Erythroblast (primary cell): ENCODE data around the gene PRKG1.
"Not testable (repeated sequence)": the region's sequence is repeated elsewhere in the genome, so short reads cannot be mapped to it uniquely, and the experiment has no call there.

Source experiments
- DNase-seq, 2 experiments: peaks; one replicate each; lab custom pipeline; 2025; lab: John Stamatoyannopoulos, UW
- GATA1 ChIP-seq: IDR thresholded peaks from 2 replicates; pipeline ENCODE4 v1.6.1; 2011; ENCODE audit warnings: low read depth, mild to moderate bottlenecking, control low read depth, low read length, moderate library complexity
- POLR2A ChIP-seq: IDR thresholded peaks from 2 replicates; pipeline ENCODE4 v1.6.1; 2011; ENCODE audit warnings: mild to moderate bottlenecking, low read length

PRKG1 gene

GRCh38 chr10:51147644-51148399 lies 73.5 kb downstream of the PRKG1 start:
- no peak for DNase-seq
- TF ChIP-seq POLR2A: no peak
- TF ChIP-seq GATA1: no peak

DNA sequence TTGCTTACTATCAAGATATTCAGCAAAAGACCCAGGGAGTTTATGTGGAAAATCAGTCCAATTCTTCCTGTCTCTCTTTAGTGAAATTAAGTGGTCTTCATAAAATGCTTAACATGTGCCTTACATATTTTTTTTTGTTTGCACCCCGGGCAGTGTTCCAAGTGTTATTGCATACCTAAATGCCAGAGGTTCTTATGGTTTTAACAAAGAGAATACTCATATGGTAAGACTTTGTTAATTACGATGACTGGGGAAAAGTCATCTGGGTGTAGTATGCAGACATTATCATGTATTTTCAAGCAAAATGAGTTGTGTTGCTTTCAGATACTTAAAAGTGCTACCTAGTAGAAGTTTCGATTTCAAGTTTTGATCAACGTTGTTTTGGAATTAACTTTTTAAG lies 82.6 kb downstream of the PRKG1 start:
- DNase-seq: no peak
- no peak for TF ChIP-seq GATA1
- no peak for TF ChIP-seq POLR2A

GRCh38 chr10:51158832-51159231 lies 84.5 kb downstream of the PRKG1 start:
- no peak for DNase-seq
- TF ChIP-seq POLR2A: no peak
- TF ChIP-seq GATA1: no peak

DNA sequence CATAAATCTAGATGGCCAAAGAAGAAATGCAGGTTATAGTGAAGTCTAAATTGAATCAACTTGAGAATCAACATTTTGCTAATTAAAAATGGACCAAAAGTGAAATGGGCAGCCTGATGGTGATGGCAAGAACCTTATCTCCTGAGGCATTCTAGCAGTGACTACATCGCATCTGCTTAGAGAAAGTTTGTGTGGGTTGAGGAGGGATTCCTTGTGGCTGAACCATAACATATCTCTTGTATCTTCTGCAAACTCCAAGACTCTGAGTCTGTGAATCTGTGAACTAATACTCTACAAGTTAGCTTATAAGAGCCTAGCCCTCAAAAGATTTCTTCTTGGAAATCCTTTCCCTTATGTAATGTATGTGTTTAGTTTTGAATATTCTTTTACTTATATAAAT lies 85.6 kb downstream of the PRKG1 start:
- DNase-seq: no peak
- TF ChIP-seq GATA1: no peak
- no peak for TF ChIP-seq POLR2A

DNA sequence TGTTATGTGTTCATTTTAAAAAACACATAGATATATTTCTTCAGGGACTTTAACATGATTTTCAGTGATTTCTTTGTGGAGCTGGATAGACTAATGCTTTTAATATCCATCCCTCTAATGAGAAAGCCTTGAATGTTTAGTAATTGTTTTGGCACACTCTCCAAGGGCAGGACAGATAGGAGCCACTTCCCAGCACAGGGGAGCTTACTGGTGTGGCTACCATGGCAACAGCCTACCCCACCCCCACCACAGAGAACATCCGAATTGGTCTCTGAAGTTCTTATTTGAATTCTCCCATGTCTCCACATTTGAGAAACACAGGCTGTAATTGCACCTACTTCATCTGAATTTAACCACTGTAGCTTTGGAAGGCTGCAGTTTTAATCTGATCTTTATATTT lies 87.7 kb downstream of the PRKG1 start:
- TF ChIP-seq POLR2A (no peak), GATA1 (no peak)
- no peak for DNase-seq

DNA sequence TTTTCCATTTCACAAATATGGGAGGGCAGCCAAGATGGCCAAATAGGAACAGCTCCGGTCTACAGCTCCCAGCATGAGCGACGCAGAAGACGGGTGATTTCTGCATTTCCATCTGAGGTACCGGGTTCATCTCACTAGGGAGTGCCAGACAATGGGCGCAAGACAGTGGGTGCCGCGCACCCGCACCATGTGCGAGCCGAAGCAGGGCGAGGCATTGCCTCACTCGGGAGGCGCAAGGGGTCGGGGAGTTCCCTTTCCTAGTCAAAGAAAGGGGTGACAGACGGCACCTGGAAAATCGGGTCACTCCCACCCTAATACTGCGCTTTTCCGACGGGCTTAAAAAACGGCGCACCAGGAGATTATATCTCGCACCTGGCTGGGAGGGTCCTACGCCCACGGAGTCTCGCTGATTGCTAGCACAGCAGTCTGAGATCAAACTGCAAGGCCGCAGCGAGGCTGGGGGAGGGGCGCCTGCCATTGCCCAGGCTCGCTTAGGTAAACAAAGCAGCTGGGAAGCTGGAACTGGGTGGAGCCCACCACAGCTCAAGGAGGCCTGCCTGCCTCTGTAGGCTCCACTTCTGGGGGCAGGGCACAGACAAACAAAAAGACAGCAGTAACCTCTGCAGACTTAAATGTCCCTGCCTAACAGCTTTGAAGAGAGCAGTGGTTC lies 89.2 kb downstream of the PRKG1 start:
- not testable (repeated sequence) for DNase-seq

DNA sequence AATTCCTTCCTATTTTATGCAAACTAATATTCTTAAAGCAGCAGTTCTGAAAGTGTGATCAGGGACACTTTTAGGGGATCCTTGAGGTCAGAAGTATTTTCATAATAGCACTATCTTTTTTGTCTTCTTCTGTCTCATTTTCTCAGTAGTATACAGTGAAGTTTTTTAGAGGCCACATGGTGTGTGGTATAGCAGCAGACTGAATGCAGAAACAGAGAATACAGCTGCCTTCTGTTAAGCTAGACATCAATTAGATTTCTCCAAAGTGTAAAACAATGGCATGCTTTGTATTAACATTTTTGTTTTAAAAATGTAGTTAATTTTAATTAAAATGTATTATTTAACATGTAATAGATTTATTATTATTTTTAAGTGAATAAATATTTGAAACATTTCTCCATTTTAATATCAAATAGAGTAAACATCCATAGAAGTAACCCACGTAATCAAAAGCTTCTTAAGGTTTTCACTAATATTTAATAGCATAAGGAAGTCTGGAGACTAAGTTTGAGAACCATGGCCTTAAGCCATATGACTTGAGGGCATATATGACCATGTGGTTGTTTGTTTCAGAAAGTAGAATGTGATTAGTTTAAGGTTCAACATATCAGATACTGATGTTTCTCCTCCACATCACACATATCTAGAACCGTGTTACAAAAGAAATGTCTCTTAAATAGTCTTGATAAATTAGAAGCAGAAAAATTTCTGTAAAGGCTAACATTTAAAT lies 94.0 kb downstream of the PRKG1 start:
- DNase-seq: no peak
- TF ChIP-seq GATA1: no peak
- TF ChIP-seq POLR2A: no peak

DNA sequence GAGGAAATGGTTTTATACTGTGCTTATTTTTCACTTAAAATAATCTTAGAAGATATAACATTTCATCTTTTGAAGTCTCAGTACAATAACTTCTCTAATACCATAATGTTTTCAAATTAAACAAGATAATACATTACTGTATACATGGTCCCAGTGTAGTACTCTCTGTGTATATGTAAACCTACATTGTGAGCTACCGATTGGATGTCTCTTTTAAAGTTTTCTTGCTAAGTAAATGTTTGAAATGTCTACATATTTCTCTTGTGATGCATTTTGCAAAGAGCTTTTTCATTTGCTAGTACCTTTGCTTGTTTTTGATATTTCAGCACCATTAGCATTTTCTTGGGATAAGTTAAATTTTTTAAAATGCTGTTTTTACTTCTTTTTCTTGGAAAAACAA lies 94.8 kb downstream of the PRKG1 start:
- TF ChIP-seq GATA1 (no peak), POLR2A (no peak)
- no peak for DNase-seq

- DNase-seq: no peak
- no peak for TF ChIP-seq GATA1
- no peak for TF ChIP-seq POLR2A
Observed at GRCh38 chr10:51170518-51171245, 96.4 kb downstream of the PRKG1 start.

GRCh38 chr10:51171946-51172345 lies 97.7 kb downstream of the PRKG1 start:
- DNase-seq: no peak
- TF ChIP-seq GATA1 (no peak), POLR2A (no peak)

DNA sequence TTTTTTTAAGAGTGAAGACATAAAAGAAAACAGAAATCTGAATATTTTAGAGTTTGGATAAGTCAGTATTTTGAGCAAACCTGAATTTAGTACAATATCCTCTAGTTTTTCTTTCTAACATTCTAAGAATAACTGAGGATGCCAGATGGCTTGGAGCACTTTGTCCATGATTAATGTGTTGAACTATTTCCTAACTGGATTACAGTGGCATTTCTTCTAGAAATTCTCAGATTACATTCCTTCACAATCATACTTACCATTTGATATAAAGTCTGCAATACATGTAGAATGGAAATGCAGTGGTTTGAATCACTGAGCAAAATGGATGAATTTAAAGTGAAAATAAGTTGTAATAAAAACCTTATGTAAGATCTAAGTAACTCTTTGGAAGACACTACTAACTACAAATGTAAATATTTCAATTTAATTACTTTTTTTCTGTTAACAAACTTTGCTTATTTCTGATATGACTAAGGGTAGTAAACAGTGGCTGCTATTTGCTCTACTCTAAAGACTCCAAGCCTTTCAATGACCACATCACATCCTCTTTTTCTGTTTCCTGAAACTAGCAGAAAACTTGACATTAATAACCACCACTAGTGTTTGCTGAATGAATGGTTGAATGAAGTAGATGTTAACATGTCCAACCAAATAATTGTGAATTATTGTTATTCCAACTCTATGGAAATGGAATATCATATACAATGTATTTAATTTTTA lies 102.8 kb downstream of the PRKG1 start:
- DNase-seq: no peak
- TF ChIP-seq POLR2A (no peak), GATA1 (no peak)

DNA sequence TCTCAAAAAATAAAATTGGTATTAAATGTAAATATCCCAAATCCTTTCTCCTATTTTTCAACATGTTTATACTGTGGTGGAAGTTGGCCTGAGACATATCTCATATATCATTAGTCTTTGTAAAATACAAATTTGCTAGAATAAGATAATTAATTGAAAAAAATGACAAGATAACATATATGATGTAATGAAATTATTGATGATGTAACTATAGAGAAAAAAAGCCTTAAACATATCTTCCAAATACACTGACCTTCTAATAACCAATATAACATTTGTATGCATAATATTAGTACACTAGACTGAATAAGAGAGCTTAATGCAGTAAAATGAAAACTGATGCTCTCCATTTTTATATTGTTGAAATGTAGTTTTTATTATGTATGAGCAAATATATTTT lies 104.3 kb downstream of the PRKG1 start:
- no peak for DNase-seq
- TF ChIP-seq POLR2A: no peak
- no peak for TF ChIP-seq GATA1

GRCh38 chr10:51180141-51180540 lies 105.9 kb downstream of the PRKG1 start:
- TF ChIP-seq GATA1 (no peak), POLR2A (no peak)
- no peak for DNase-seq
